Esophagus mucosa (tissue), 1 donor: ENCODE data around the gene ACTC1. TPM values are rescaled to one million over a fixed set of nuclear protein-coding genes. Genes with fewer than 3 reads are reported as not detected.

Experiments
- ATAC-seq: fragments of 200-7000 bp; cut with Tn5 transposase; one replicate; pipeline ENCODE4 v1.9.1; 2020
- total RNA-seq: library from RNA; stranded (reverse); gene quantifications from one replicate; pipeline ENCODE4 v1.2.4, GENCODE V29; 2023
- donor health status: DM: yes; HTN: yes; CAD: no.

Gene ACTC1
- total RNA-seq, 1 donor from 2014 or later = 0.92 TPM

GRCh38 chr15:34755419-34755773, 40.0 kb downstream of the ACTC1 start:
- ATAC-seq = no peak

GRCh38 chr15:34754674-34755418, 40.5 kb downstream of the ACTC1 start, which contains the start of gene GJD2:
TSS of gene GJD2 (minus strand) at chr15:34754998. CDS start at chr15:34754488, 510 bp downstream.
- ATAC-seq = no peak

GRCh38 chr15:34754171-34754601, 41.2 kb downstream of the ACTC1 start:
- no peak for ATAC-seq

- ATAC-seq = no peak
Measured at GRCh38 chr15:34753236-34753894, 42.0 kb downstream of the ACTC1 start.

GRCh38 chr15:34749691-34750090, 45.7 kb downstream of the ACTC1 start:
- ATAC-seq = no peak

Other genes with a start within 250 kb of the ACTC1 start
- gene GOLGA8B, start 211.9 kb downstream of the ACTC1 start, total RNA-seq = 27.2 TPM
- gene GJD2, start 40.6 kb downstream of the ACTC1 start, total RNA-seq = not detected
- 28.7 TPM for gene AQR, start 174.2 kb upstream of the ACTC1 start, total RNA-seq
- gene ZNF770, start 192.7 kb upstream of the ACTC1 start, total RNA-seq = 114 TPM